Endothelial cell of umbilical vein (primary cell): ENCODE data around the gene CLIC1. TPM values are rescaled to one million over a fixed set of nuclear protein-coding genes. Genes with fewer than 3 reads are reported as not detected.
A peak's percentile ranks its signal among the peaks of the same experiment; 100 is the strongest.

Source experiments
- BruUV-seq: library from RNA; stranded (reverse); fragments of 400-500 nt; replicated peaks from 2 replicates; lab custom pipeline; 2021; lab: Mats Ljungman, UMichigan
- CTCF ChIA-PET: fragments of 300-600, 350-600 bp; sonication (Branson Sonifier 250); formaldehyde crosslinking; loops from one replicate; lab custom pipeline; 2021; ENCODE audit warnings: antibody characterized with exemption, inconsistent platforms; lab: Charles Lee
- POLR2A ChIA-PET: fragments of 300-600, 350-600 bp; sonication (Branson Sonifier 250); formaldehyde crosslinking; loops from one replicate; lab custom pipeline; 2021; ENCODE audit warnings: antibody characterized with exemption, inconsistent platforms; lab: Charles Lee
- DNase-seq: peaks from one replicate; pipeline ENCODE4 v3.0.0-alpha.2; 2011; ENCODE audit warnings: low read depth, low spot score
- FAIRE-seq: peaks from 2 replicates; lab custom pipeline; 2011; peaks lifted over from hg19 to GRCh38; lab: Jason Lieb, UNC
- H2AFZ ChIP-seq: 2 replicates; pipeline ENCODE4 v1.6.0; 2012; ENCODE audit warnings: low read depth, low read length, control low read depth, inconsistent platforms
- H3K27ac ChIP-seq: 2 replicates; pipeline ENCODE4 v1.5.1; 2011; ENCODE audit warnings: low read depth, mild to moderate bottlenecking, control low read depth, low read length, moderate library complexity; ENCODE audit not compliant: insufficient read depth
- H3K27me3 ChIP-seq, 2 experiments: 2 replicates each; pipeline versions ENCODE4 v1.6.0 to v1.6.1; 2011; ENCODE audit warnings: low read length in 2 of 2, mixed read lengths in 1 of 2; ENCODE audit not compliant: control insufficient read depth in 2 of 2, insufficient read depth in 2 of 2
- H3K36me3 ChIP-seq, 2 experiments: 2 replicates in 1 of 2; 3 replicates in 1 of 2; pipeline ENCODE4 v1.5.1; 2011; ENCODE audit warnings: low read length in 2 of 2, mild to moderate bottlenecking in 1 of 2, moderate library complexity in 1 of 2; ENCODE audit not compliant: control insufficient read depth in 2 of 2, insufficient read depth in 2 of 2; ENCODE audit errors: extremely low read depth in 1 of 2
- H3K4me1 ChIP-seq: 3 replicates; pipeline ENCODE4 v1.5.1; 2011; ENCODE audit warnings: mild to moderate bottlenecking, low read length; ENCODE audit not compliant: control insufficient read depth, insufficient read depth; ENCODE audit errors: extremely low read depth
- H3K4me2 ChIP-seq: 2 replicates; pipeline ENCODE4 v1.6.1; 2011; ENCODE audit warnings: low read length, control low read depth, mixed read lengths; ENCODE audit not compliant: insufficient read depth
- H3K4me3 ChIP-seq, 3 experiments: fragments of 200-600 bp in 1 of 3; sonication (generic), shearing (Covaris generic) in 1 of 3; replicated peaks in 1 of 3; 2 replicates each; pipeline ENCODE4 v1.5.1; 2011 to 2016; ENCODE audit warnings: control low read depth in 3 of 3, low read length in 3 of 3, mild to moderate bottlenecking in 2 of 3, inconsistent platforms in 1 of 3, low read depth in 1 of 3, moderate library complexity in 1 of 3; ENCODE audit not compliant: insufficient read depth in 1 of 3
- H3K79me2 ChIP-seq: 2 replicates; pipeline ENCODE4 v1.6.0; 2012; ENCODE audit warnings: low read length, inconsistent platforms; ENCODE audit not compliant: control insufficient read depth, insufficient read depth
- H3K9ac ChIP-seq: replicated peaks from 2 replicates; pipeline ENCODE3; 2011; ENCODE audit warnings: low read length, control low read depth; ENCODE audit not compliant: insufficient read depth; ENCODE audit errors: extremely low read depth
- H3K9me1 ChIP-seq: replicated peaks from 3 replicates; pipeline ENCODE4 v1.6.0; 2011; ENCODE audit warnings: mild to moderate bottlenecking, low read length; ENCODE audit not compliant: control insufficient read depth, insufficient read depth; ENCODE audit errors: extremely low read depth
- H3K9me3 ChIP-seq: replicated peaks from 2 replicates; pipeline ENCODE4 v1.5.1; 2012; ENCODE audit warnings: low read length, inconsistent platforms; ENCODE audit not compliant: control insufficient read depth, insufficient read depth
- H4K20me1 ChIP-seq: replicated peaks from 2 replicates; pipeline ENCODE3; 2011; ENCODE audit warnings: mild to moderate bottlenecking, low read length; ENCODE audit not compliant: control insufficient read depth, insufficient read depth; ENCODE audit errors: extremely low read depth
- MYC ChIP-seq: IDR thresholded peaks from one replicate; pipeline ENCODE4 v1.6.1; 2011; ENCODE audit warnings: mild to moderate bottlenecking, low read depth, low read length
- POLR2A ChIP-seq: IDR thresholded peaks from 2 replicates; pipeline ENCODE4 v1.6.1; 2012; ENCODE audit warnings: low read depth, mild to moderate bottlenecking, control low read depth, low read length
- POLR2AphosphoS5 ChIP-seq: IDR thresholded peaks from 2 replicates; pipeline ENCODE4 v1.6.1; 2012; ENCODE audit warnings: low read depth, mild to moderate bottlenecking, control low read depth, low read length, moderate library complexity; ENCODE audit not compliant: insufficient read depth
- dilution Hi-C: fragments of 300-500 bp; cut with MboI; formaldehyde crosslinking; loops from one replicate; pipeline ENCODE4 v1.15.0; 2019; ENCODE audit warnings: low sequenced_read_pairs; ENCODE audit not compliant: extremely low pct_ligation_motif_present
- intact Hi-C: fragments of 100-400 bp; cut with micrococcal nuclease; formaldehyde crosslinking; loops from one replicate; pipeline ENCODE4 v1.10.0; 2022
- polyA plus RNA-seq, 4 experiments: library from polyadenylated mRNA; depleted of rRNA in 3 of 4; stranded (reverse) in 3 of 4; unstranded in 1 of 4; fragments of >200 nt; gene quantifications; 2 replicates each; pipeline versions ENCODE4 v1.2.1 to v1.2.3, GENCODE V29; 2011 to 2012; ENCODE audit warnings: missing spikeins in 1 of 4
- total RNA-seq: library from RNA; stranded (reverse); gene quantifications from 2 replicates; pipeline ENCODE4 v1.2.3, GENCODE V29; 2021
- TF ChIP-seq, protein P1 (sequence below), 2 donors: IDR thresholded peaks; 1 replicate in 1 of 2; 2 replicates in 1 of 2; pipeline ENCODE4 v1.5.1; 2011; ENCODE audit warnings: low read length in 2 of 2, mild to moderate bottlenecking in 2 of 2, moderate library complexity in 2 of 2, control low read depth in 1 of 2, inconsistent platforms in 1 of 2, low read depth in 1 of 2; ENCODE audit not compliant: insufficient read depth in 1 of 2; ENCODE audit errors: extremely low read depth in 1 of 2

Gene CLIC1
- total and polyA plus RNA-seq, 2 donors (not counting 3 experiments of a cell fraction or from before 2014, with no cell fraction given): 543 to 578 TPM

DNA sequence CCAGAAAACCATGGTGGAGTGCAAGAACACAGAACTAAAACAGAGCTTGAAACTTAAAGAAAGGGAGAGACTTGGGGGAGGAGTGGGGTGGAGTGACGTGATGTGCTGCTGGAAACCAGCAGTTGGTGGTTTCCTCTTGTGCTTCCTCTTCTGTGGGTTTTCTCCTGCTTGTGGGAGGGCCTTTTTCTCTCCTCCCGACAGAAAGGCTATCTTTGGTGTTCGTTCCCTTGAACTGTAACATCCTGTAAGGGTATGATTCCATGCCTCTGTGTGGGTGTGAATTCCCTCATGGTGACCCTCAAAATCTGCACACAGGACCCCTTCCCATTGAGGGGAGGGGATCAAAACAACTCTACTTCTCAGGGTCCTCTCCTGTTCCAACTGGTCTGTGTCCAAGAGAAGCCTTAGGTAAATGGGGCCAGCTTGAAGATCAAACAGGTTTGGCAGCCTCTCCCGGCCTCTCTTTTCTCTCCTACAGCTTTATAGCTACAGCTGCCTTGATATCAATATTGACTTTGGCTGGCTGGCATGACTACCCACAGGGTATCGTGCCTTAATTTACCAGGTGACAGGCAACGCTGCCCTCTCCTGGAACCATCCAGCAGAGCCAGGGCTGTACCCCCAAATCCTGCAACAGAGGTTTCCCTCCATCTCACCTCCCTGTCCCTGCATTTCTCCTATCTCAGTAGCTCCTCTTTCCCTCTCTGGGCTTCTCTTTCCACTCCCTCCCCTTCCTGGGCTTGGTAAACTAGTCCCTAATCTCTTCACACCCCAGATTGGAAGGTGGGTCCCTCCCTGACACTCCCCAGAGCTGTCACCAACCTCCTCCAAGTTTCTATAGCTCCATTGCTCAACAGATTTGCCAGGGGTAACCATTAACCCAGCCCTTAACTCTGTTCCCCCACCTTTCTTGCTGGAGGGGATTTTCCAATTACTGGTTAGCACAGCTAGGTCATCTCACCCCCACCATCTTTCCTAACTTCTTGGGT is 2.0 kb upstream of the CLIC1 start:
- Histone ChIP-seq H3K4me3 (peak overlapping the region in 1 of 3 experiments; percentile 56), H2AFZ (no peak overlapping the region), H3K9me3 (no peaks in the 10 kb centered on the region), H3K79me2 (peaks cover 39% of the 10 kb centered on the region), H3K4me2 (peak overlapping the region; percentile 93), H3K4me1 (peaks cover 40% of the 10 kb centered on the region), H3K9ac (peak overlapping the region; percentile 80), H3K9me1 (no peaks in the 10 kb centered on the region), H3K36me3 (peaks cover 0 to 9% of the 10 kb centered on the region in 2 experiments), H4K20me1 (no peaks in the 10 kb centered on the region), H3K27me3 (no peaks in the 10 kb centered on the region), H3K27ac (peak overlapping the region; percentile 94)
- peak; percentile 96 for FAIRE-seq
- POLR2A ChIA-PET: interaction anchor here (0.6 to 3.2 kb wide), 4 partner anchors 55 to 89 kb away, joined by 3 to 19 read pairs (median 9); partner anchors contain the start of genes HSPA1A, HSPA1B and HSPA1L
- BruUV-seq: TSS peak; percentile 28
- intact Hi-C loops (loop anchor here (1.0 to 10.0 kb wide), 7 partner anchors 8 to 193 kb away; partner anchors contain the start of genes ABHD16A, ATP6V1G2, BAG6 and C6orf47), dilution Hi-C loops (no loop called here)
- TF ChIP-seq MYC (no peak), POLR2A (peak; percentile 75), POLR2AphosphoS5 (peak; percentile 82)
- TF ChIP-seq, protein P1, sequence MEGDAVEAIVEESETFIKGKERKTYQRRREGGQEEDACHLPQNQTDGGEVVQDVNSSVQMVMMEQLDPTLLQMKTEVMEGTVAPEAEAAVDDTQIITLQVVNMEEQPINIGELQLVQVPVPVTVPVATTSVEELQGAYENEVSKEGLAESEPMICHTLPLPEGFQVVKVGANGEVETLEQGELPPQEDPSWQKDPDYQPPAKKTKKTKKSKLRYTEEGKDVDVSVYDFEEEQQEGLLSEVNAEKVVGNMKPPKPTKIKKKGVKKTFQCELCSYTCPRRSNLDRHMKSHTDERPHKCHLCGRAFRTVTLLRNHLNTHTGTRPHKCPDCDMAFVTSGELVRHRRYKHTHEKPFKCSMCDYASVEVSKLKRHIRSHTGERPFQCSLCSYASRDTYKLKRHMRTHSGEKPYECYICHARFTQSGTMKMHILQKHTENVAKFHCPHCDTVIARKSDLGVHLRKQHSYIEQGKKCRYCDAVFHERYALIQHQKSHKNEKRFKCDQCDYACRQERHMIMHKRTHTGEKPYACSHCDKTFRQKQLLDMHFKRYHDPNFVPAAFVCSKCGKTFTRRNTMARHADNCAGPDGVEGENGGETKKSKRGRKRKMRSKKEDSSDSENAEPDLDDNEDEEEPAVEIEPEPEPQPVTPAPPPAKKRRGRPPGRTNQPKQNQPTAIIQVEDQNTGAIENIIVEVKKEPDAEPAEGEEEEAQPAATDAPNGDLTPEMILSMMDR (IDR thresholded peaks at IDR 0.05; ENCODE audit: extremely low read depth in 1 of 2, insufficient read depth in 1 of 2, low read depth in 1 of 2, low read length in 2 of 2): peak in 1 of 2 donors; percentile 26
- CTCF ChIA-PET: interaction anchor here (0.6 to 6.0 kb wide), 18 partner anchors 8 to 92 kb away, joined by 3 to 55 read pairs (median 4); partner anchors contain the start of genes BAG6, DDAH2, HSPA1B and LY6G5C
- peak; percentile 90 for DNase-seq
